ENCODE results near the gene CABP7. TPM values are rescaled to one million over a fixed set of nuclear protein-coding genes. Genes with fewer than 3 reads are reported as not detected.

The CABP7 gene
- total and polyA plus RNA-seq, 2 of the 8 experiments (the other 6 are each of a cell fraction or from before 2014, with no cell fraction given), result 0.20 to 0.36 TPM

DNA sequence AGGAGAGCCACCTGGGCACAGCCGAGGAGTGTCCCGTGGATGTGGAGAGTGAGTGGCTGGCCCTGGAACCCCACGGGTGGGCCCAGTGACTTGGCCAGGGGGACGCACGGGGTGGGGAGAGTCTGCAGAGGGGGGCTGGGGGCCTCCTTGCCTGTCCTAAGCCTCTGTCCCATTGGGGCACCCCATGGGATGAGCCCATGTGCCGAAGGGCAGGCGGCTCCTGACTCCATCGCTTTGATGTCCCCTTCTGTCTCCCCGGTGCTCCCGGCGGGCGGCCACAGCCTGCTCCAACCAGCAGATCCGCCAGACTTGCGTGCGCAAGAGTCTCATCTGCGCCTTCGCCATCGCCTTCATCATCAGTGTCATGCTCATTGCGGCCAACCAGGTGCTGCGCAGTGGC is 9.4 kb downstream of the CABP7 start:
- WGBS, 2 experiments (ENCODE audit: extremely low coverage in 1 of 2, insufficient coverage in 1 of 2, insufficient read length in 1 of 2, insufficient replicate concordance in 2 of 2, low coverage in 1 of 2, low lambda C conversion rate in 2 of 2, missing lambda C conversion rate in 1 of 2), result 93% methylated on average over 17 of the region's 20 CpGs; no CpG with 5 or more reads in 1 of the 2 experiments
- no peaks in the 10 kb centered on the region for H4K20me1 ChIP-seq (replicated peaks in 1 of 2; ENCODE audit: control insufficient read depth in 1 of 2, insufficient read depth in 2 of 2, low read length in 2 of 2)
- DNase-seq (ENCODE audit: low read depth in 1 of 2, low spot score in 2 of 2) (no peak), FAIRE-seq (no peak)
- no peaks in the 10 kb centered on the region for H3K79me2 ChIP-seq (ENCODE audit: control insufficient read depth in 1 of 2, insufficient read depth in 2 of 2, low read length in 2 of 2)
- peaks cover 0 to 6% (median 4%) of the 10 kb centered on the region in 4 experiments; a peak in 6 of 7 replicates for H3K4me1 ChIP-seq (replicated peaks in 1 of 4; ENCODE audit: control insufficient read depth in 3 of 4, insufficient read depth in 4 of 4, low read length in 3 of 4)
- POLR2A ChIA-PET (ENCODE audit: partially characterized antibody), result no interaction called here
- no peak overlapping the region for H3K9ac ChIP-seq (replicated peaks in 1 of 4; ENCODE audit: extremely low read depth in 1 of 4, low read depth in 3 of 4, low read length in 3 of 4)
- no peaks in the 10 kb centered on the region for H3K9me3 ChIP-seq (ENCODE audit: insufficient read depth in 2 of 2, low read depth in 1 of 2, low read length in 1 of 2)
- no peak overlapping the region for H3K56ac ChIP-seq (replicated peaks; ENCODE audit: insufficient read length, low read depth, low read length)
- H3K27ac ChIP-seq (ENCODE audit: low read depth, low read length), result no peak overlapping the region
- TF ChIP-seq ASH2L (IDR thresholded peaks at IDR 0.05; ENCODE audit: low read length) (no peak), KDM4A (IDR thresholded peaks at IDR 0.05; ENCODE audit: low read depth, low read length, severe bottlenecking) (no peak), JUN (IDR thresholded peaks at IDR 0.05; ENCODE audit: low read depth, low read length) (no peak), SP1 (IDR thresholded peaks at IDR 0.05; ENCODE audit: low read depth, low read length) (no peak), TAF7 (optimal IDR thresholded peaks at IDR 0.05; ENCODE audit: borderline replicate concordance, low read depth, low read length) (no peak), GTF2F1 (IDR thresholded peaks at IDR 0.05; ENCODE audit: borderline replicate concordance, low read depth, low read length) (no peak), FOSL1 (IDR thresholded peaks at IDR 0.05; ENCODE audit: insufficient read depth, low read depth, low read length) (no peak)
- no peak overlapping the region for H2AK5ac ChIP-seq (ENCODE audit: low read depth, low read length)
- H2AFZ ChIP-seq (ENCODE audit: low read length), result no peak overlapping the region
- H4K91ac ChIP-seq (replicated peaks; ENCODE audit: insufficient read length, low read length), result no peak overlapping the region
- H2BK20ac ChIP-seq (ENCODE audit: low read length), result no peak overlapping the region
- H4K8ac ChIP-seq (ENCODE audit: extremely low read depth, insufficient read depth, low read length), result no peak overlapping the region
- no peak overlapping the region for H2BK12ac ChIP-seq (ENCODE audit: low read depth, low read length)
- no peaks in the 10 kb centered on the region for H3K79me1 ChIP-seq (ENCODE audit: low read depth, low read length)
- no peaks in the 10 kb centered on the region for H3K36me3 ChIP-seq (ENCODE audit: control insufficient read depth in 2 of 4, insufficient read depth in 4 of 4, low read length in 3 of 4)
- H3K23me2 ChIP-seq (ENCODE audit: low read depth, low read length), result no peaks in the 10 kb centered on the region
- no peak overlapping the region for H4K5ac ChIP-seq (ENCODE audit: insufficient read length, low read depth, low read length)
- H3K4me2 ChIP-seq (ENCODE audit: insufficient read depth in 1 of 2, low read depth in 2 of 2, low read length in 2 of 2), result no peak overlapping the region
- H2BK120ac ChIP-seq (replicated peaks; ENCODE audit: low read depth, low read length), result no peak overlapping the region
- H3K4me3 ChIP-seq (ENCODE audit: extremely low read depth in 1 of 4, insufficient read depth in 2 of 4, low read depth in 3 of 4, low read length in 4 of 4), result no peak overlapping the region
- no peak overlapping the region for H3K4ac ChIP-seq (replicated peaks; ENCODE audit: insufficient read length, low read depth, low read length)
- peaks cover 0 to 2% (median under 1%) of the 10 kb centered on the region in 4 experiments; a peak in 2 of 7 replicates for H3K27me3 ChIP-seq (replicated peaks in 1 of 4; ENCODE audit: control insufficient read depth in 3 of 4, extremely low read depth in 1 of 4, insufficient read depth in 3 of 4, low read length in 3 of 4)
- H3K14ac ChIP-seq (ENCODE audit: insufficient read length), result no peak overlapping the region
- H2BK5ac ChIP-seq (ENCODE audit: low read depth, low read length), result no peak overlapping the region
- H3K18ac ChIP-seq (ENCODE audit: extremely low read depth, low read length), result no peak overlapping the region
- no peak overlapping the region for H3K23ac ChIP-seq (ENCODE audit: insufficient read length)
- no peak overlapping the region for H2BK15ac ChIP-seq (ENCODE audit: low read length)
- CTCF ChIA-PET (ENCODE audit: partially characterized antibody), result no interaction called here

Data from H1 (cell line).